ENCODE data around the gene ERC1.
A peak's percentile ranks its signal among the peaks of the same experiment; 100 is the strongest.

ERC1 gene

DNA sequence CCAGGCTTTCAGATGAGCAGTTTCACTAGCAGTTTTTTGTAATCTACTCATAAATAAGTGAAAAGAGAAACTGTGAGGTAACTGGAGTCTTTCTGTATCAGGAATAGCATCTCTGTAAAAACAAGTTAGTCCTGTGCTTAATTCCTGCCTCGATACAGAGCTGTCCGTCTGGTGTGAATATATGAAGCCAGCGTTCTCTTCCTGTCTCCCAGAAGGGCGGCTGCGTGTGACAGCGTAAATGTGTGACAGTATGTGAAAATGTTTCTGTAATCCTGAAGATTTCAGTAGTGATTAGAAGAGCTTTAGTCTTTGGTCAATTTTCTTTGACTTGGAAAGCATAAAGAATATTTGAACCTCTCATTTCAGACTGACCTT lies 453.1 kb downstream of the ERC1 start:
- DNase-seq (ENCODE audit: low read depth), result no peak

DNA sequence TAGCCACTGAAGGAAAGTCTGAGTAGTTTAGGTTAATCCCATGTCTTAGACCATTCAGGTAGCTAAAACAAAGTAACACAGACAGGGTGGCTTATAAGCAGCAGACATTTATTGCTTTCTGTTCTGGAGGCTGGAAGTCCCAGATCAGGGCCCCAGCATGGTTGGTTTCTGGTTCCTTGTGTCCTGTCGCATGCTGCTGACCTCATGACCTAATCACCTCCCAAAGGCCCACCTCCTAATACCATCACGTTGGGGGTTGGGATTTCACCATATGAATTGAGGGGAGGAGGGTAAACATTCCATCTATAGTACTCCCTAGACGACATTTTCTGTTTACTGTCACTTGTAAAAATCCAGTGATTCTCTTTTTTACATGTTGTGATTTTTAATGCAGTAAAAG lies 454.8 kb downstream of the ERC1 start:
- DNase-seq (ENCODE audit: low read depth), result no peak

DNA sequence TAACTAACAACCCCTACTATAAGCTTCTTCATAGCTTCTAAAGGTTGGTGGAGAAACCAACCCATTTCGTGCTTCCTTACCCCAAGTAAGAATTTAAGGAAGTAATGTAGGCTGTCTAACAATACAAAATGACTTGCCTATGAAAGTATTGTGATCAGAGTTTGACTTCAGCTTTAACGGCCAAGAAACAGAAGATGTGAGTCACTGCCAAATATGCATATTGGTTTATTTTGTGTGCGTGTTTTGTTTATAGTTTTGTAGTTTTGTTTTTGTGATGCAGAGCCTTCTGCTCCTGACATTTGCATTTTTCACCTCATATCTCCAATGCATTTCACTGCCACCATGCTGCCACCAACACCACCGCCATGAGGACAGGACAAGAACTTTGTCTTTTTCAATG lies 457.3 kb downstream of the ERC1 start:
- DNase-seq (ENCODE audit: low read depth), result peak; percentile 25

DNA sequence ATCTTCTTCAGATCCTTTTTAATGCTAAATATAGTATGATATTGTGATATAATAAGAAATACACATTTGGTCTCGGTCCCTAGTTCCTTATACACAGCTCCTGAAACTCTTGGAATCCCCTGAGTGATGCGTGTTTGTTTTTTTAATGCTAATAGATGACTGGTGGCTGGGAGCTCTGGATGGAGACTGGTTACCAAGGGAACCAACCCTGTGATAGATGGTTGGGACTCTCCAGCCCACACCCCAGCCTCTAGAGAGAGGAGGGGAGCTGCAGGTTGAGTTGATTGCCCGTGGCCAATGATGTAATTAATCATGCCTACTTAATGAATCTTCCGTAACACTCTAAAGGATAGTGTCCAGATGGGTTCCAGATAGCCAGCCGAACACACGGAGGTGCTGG lies 462.8 kb downstream of the ERC1 start:
- no peak for DNase-seq (ENCODE audit: low read depth)

DNA sequence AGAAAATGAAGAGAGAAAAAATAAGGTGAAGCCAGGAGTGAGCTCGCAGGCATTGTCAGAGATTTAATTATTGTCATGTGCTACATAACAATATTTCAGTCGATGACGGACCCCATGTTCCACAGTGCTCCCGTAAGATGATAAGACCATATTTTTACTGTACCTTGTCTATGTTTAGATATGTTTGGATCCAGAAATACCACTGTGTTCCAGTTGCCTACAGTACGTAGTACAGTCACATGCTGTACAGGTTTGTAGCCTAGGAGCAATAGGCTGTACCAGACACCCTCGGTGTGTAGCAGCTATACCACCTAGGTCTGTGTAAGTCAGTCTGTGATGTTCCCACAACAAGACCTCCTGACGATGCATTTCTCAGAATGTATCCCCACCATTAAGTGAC lies 465.9 kb downstream of the ERC1 start:
- DNase-seq (ENCODE audit: low read depth), result no peak

DNA sequence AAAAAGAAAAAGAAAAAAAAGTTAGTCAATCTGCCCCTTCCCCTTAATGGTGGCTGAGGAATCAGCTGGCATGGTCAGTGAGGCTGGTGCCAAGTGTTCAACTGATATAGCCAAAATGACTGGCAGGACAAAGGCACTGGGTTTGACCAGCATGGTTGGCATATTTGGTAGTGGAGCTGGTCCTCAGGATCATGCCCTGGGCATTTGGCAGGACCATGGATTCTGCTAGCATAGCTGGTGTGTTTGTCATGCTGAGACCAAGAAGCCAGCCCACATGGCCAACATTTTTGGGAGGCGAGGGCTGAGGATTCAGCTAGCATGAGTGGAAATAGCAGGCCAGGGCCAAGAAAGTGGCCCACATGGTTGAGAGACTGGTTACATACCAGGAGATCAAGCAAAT lies 466.9 kb downstream of the ERC1 start:
- peak; percentile 82 for DNase-seq (ENCODE audit: low read depth)

DNA sequence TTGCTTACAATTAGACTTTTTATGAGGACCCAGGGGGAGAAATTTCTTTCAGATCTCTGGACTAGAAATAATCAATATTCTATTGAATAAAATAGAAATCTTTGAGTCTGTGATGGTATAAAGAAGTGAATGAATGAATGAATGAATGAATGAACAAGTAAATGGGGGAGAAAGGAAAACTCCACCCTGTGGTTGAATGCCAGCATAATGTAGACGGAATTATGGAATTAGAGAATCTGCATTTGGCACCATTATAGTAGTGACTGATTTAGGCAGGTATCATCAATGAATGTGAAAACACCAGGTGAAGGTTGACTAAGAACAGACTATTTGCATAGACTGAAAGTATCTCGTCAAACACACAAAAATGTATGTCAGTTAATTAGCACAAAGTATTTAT lies 468.3 kb downstream of the ERC1 start:
- DNase-seq (ENCODE audit: low read depth), result no peak

DNA sequence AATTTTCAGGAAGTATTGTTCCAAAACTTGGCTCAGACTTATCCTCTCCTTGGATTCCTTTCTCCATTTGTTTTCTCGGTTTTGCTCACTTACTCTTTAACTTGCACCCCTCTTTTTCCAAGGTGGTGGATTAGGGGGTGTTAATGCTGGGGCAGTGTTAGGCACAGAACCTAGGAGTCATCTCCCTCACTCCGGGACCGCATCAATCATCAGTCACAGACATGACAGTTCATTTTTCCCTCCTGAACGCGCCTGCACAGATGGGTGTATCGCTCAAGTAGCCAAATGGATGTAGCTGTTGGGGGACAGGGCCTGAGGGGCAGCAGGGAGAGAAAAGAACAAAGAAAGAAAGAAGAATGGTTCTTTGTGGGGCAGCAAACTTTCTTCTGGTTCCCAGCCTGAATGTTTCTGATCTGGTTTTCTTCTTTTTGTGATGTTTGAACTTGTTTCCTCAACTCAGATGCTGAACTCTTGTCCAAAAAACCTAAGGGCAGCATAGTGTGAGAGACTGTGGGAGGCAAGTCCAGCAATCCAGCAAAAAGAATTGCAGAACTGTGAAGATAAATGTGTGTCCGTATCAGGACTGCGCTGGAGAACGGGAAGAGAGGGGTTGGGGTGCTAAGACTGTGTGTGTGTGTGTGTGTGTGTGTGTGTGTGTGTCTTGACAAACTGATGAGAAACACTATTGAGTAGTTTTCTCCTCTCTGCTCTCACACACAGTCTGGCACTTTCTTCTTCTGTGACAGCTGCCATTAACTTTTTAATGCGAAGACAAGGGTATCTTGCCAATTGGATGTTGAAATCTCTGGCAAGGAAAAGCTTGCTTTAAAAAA lies 472.3 kb downstream of the ERC1 start:
- no peak for DNase-seq (ENCODE audit: low read depth)

DNA sequence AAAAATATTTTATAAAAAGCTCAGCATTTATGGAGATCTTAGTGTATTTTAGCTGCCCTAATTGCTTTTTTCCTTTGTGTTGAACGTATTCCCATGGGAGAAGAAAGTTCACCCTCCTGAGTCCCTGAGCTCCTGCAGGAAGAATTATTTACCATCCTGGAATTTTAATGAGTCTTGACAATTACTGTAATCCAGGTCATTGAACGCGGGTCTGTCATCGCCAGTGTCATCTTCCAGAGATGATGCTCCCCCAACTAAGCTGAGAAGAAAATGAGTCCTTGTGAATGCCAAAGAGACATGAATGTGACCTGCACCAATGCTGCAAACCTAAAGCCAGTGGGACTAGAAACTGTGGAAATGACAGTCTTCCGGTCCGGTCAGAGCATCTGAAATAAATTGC lies 473.9 kb downstream of the ERC1 start:
- no peak for DNase-seq (ENCODE audit: low read depth)

DNA sequence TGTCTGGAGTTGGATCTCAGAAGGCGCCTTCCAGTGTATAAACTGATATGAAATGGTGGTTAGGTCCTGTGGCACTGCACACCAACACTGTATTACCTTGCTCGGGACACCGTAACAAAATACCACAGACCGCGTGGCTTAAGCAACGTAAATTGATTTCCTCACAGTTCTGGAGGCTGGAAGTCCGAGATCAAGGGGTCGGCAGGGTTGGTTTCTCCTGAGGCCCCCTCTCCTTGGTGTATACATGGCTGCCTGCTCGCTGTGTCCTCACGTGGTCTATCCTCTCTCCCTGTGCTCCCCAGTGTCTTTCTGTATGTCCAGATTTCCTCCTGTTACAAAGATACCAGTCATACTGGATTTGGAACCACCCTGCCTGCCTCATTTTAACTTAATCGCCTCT lies 475.0 kb downstream of the ERC1 start:
- no peak for DNase-seq (ENCODE audit: low read depth)

DNA sequence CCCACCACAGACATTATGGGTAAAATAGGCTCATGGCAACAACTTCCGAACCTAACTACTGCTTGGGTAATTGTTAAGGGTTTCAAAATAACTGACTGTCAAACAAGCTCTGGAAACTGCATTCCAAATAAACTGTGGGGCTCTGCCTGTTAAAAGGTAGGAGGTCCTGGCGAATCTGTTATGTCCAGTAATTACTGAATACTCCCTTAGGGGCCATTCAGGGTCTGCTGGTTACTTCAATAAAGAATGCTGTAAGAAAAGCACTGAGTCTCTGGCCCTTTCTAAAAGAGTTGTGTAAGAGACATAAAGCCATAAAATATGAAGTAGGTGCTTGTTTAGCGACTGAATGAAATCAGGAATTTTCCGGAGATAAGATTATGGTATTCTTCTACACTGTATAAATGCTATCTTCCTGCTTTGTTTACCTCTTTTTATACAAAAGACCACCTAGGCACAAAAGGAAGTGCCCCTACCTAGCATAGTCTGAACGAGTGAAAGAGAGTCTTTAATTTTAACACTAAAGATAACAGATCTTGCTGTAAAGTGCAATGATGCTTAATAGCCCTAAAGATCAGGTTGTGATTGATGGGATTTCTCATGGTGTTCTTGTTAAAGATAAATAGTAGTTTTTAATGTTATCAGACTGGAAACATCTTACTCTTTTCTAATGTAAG lies 475.6 kb downstream of the ERC1 start:
- DNase-seq (ENCODE audit: low read depth), result no peak

DNA sequence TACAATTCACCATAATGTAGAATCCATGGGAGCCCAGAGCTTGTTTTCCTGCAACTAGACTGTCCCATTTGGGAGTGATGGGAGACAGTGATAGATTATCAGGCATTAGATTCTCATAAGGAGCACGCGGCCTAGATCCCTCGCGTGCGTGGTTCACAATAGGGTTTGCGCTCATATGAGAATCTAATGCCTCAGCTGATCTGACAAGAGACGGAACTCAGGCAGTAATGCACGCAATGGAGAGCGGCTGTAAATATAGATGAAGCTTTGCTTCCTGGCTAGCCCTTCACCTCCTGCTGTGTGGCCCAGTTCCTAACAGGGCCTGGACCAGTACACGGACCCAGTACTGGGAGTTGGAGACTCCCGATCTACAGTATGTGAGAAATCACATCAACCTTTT lies 476.7 kb downstream of the ERC1 start:
- DNase-seq (ENCODE audit: low read depth), result no peak

DNA sequence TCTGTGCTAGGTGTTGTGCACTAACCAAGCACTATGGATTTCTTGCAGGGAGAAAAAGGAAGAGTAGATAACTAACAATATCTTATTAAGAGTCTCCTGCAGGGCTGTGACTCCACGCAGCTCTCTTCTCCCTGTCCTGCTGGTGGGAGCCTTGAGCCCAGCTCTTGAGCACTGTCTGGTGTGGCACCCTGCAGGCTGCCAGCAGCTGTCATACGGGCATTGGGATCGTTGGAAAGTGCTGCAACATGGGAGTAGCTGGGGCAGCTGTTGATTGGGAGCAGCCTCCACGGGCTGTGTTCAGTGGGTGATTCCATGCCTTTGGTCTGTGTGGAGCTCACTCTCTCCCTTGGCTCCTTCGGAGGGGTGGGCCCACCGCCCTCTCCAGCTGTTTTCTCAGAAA lies 478.0 kb downstream of the ERC1 start:
- no peak for DNase-seq (ENCODE audit: low read depth)

DNA sequence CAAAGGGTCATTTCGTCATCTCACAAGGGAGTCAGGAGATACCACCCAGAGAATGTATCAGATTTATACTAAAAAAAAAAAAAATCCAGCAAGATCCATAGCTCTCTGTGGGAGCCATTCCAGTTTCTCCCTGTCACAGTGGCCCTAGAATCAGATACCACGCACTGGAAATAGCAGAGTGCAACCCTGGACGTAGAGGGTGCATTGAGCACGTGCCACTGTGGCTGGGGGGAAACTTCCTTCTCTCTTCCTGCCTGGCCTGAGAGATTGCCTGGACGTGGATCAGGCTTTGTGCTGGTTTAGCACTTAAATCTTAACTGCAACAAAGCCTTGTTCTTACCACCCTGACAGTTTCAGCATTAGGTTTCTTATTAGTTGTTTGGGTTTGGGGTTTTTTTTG lies 479.0 kb downstream of the ERC1 start:
- DNase-seq (ENCODE audit: low read depth), result no peak

DNA sequence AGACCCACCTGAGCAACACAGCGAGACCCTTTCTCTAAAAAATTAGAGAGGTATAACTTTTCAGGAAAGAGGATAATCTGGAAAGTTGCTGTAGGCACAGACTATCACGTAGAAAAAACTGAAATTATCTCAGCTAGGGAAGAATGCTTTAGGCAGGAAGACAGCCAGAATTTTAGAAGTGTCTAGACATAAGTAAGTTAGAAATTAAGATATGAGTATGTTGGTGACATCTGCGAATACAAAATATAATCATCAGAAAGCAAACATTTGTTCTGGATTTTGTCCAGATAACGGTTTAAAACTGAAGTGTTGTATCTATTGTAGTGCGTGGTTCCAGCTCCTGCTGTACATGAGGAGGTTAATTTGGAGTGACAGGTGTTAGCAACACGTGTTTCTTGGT lies 480.2 kb downstream of the ERC1 start:
- DNase-seq (ENCODE audit: low read depth), result no peak

DNA sequence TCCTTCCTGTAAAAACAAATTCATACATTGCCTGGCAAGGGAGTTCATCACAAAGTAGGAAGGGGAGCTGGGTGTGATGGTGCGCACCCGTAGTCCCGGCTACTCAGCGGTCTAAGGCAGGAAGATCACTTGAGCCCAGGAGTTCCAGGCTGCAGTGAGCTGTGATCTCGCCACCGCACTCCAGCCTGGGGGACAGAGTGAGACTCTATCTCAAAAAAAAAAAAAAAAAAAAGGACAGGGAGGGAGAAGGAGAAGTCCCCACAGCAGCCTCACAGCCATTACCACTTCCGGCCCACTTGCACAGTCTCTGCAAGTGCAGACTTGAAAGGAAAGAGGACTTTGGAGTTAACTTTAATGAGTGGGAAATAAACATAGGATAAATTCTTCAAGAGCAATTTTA lies 482.4 kb downstream of the ERC1 start:
- peak; percentile 62 for DNase-seq (ENCODE audit: low read depth)

DNA sequence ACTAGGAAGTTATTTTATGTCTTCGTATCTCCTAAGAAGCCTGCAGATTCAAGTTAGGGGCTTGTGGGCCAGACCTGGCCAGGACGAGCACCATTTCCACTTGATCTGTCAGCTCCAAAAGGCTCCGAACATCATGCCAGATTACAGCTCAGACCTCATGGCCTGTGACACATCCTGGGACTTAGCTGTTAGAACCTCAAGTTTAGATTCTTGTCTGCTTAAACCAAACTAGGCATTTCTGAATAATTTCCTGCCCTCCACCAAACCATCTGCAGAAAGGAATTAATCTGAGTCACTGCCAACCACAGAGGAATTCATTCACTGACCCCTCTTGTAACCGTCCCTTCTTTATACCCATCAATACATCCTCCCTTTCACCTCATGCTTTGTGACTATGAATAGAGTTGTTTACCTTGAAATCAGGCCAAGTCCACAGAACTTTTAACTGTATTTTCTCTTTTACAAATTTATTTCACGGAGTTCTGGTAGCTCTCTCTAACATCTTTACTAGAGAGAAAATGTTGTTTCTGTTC lies 483.1 kb downstream of the ERC1 start:
- DNase-seq (ENCODE audit: low read depth), result peak; percentile 100

DNA sequence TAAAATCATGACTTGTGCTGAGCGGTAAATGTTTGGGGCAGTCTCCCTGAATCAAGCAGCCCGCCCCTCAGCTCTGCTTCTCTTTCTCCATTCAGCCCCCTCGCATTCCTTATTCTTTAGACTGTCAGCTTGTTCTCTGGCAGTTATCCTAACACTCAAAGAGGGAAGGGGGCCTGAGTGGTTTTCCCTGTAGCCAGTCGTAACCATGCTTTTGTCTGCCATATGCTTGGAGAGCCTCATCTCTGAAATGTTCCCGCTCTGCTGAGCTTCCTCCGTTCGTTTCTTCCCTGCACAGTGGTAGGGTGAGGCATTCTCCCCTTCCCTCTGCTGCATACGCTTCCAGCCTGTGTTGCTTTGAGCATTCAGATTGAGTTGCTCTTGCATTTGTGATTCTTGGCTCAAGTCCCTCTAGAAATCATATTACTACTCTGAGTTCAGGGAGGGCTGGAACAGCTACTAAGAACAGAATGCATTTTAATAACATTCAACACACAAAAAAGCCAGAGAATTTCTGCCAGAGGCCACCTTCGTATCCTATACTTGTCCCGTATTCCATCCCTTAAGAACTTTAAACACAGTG lies 483.6 kb downstream of the ERC1 start:
- DNase-seq (ENCODE audit: low read depth), result peak; percentile 90

DNA sequence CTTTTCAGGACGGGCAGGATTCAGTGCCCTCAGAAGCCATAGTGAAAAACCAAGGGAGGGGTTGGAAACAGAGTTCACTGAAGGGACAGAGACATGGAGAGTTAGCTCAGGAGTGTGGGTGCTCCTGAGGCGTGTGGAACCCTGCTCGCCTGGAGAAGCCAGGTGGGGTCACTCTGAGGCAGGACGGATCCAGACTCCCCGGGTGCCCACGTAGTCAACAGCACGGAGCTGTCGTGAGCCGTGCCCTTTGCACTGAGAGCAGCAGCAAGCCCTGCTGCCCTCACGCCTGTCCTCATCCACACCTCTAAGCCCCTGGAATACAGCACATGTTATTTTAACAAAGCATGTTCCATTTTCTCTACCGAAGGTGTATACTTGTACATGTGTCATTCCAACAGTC lies 488.6 kb downstream of the ERC1 start:
- DNase-seq (ENCODE audit: low read depth), result no peak

DNA sequence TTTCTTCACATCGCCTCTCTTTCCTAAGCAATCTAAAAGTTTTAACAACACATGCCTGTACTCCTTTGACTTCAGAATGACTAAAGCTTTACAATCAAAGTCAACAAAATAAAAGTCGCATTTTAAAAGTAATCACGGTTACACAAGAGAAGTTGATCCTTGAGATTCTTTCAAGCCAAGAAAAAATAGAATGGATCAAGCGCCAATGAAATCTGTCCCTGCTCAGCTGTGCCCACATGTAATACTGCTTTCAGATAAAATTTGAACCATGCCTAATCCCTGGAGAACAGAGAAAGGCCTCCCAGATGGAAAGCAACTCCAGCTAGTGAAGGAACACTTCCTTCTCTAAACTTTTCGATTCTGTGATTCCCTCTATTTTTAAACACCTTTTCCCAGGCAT lies 490.3 kb downstream of the ERC1 start:
- no peak for DNase-seq (ENCODE audit: low read depth)

DNA sequence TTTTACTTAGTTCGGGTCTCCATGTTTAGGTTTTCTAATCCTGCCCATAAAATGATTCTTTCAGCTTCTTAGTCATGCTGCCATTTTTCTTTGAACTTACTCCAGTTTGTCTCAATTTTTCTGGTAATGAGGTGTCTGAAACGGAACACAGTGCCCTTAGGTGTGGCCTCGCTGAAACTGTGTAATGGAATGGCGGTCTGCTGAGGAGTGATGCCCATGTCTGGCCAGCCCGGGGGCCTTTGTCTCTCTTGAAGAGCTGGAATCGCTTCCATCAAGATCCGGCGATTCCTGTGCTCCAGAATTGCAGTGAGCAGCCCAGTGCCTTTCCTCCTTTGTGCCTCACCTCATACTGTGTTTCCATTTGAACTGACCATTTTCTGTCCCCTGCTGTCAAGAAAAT lies 490.9 kb downstream of the ERC1 start:
- DNase-seq (ENCODE audit: low read depth), result no peak

DNA sequence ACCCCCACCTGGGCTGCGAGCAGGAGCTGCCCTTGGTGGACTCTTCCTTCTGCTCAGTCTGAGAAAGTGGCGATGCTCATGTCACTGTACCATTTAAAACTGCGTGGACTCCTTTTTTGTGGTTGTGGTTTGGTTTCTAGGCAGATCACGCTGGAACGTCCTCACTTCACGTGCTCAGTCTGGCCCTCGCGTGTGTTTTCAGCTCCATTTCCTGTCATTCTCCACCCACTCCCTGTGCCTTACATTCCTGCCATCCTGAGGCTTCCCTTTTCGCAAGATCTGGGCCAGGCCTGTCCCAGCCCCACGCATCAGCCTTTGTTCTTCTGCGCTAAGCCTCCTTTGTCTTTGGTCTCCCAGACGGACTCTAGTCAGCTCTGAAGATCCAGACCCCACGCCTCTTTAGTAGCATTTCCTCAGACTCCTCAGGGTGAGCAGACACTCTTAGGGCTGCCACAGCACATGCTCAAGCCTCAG lies 497.9 kb downstream of the ERC1 start:
- DNase-seq (ENCODE audit: low read depth), result no peak
